Astrocyte of the spinal cord (primary cell): ENCODE results near the gene E2F2.
A peak's percentile ranks its signal among the peaks of the same experiment; 100 is the strongest.

Experiments used
- DNase-seq: peaks from one replicate; pipeline ENCODE4 v3.0.0; 2011; ENCODE audit warnings: low read depth, low spot score
- H3K4me3 ChIP-seq: 2 replicates; pipeline ENCODE4 v1.5.1; 2011; ENCODE audit warnings: low read depth, mild to moderate bottlenecking, low read length, moderate library complexity
- CTCF ChIP-seq: IDR thresholded peaks from 2 replicates; pipeline ENCODE4 v1.5.1; 2012; ENCODE audit warnings: low read depth, mild to moderate bottlenecking, low read length, inconsistent platforms
- in situ Hi-C: cut with HindIII; loops from 2 replicates; pipeline ENCODE4 v1.10.0; 2017; ENCODE audit warnings: low sequenced_read_pairs

E2F2 gene

GRCh38 chr1:23481026-23481597 lies 49.9 kb downstream of the E2F2 start:
- TF ChIP-seq CTCF: no peak
- H3K4me3 ChIP-seq: no peak overlapping the region
- no peak for DNase-seq
- in situ Hi-C loops: no loop called here

DNA sequence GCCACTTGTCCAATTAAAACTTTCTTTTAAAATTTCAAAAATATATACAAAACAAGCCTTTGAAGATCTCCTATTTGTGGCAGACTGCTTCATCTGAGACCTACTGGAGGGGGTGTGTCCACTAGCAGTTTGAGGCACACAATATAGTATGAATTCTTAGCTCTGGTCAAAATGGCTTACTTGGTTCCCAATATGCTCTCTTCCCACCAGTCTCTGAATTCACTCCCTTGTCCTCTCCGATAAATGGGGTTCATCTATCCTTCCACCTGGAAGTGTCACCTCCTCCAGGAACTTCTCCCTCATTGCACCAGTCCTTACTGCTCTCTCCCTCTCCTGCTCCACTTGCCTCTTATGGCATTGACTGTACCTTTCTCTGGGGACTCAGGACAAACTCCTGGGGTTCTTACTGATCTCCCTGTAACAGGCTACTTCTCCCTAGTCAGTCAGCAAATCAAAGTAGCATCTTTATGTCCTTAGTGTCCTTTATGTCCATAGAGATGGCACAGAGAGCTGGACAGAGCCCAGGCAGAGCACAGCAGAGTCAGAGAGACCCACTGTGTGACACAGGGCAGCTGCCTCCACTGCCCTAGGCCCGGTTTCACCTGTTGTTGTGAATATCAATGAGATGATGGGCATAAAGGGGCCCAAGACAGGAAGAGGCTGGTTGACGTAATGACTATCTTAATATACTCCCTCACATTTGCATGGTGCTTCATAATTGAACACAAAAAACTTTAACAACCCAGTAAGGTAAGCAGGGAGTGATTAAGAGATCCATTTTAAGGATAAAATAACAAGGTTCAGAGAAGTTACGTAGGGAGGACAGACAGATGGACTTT lies 50.6 kb downstream of the E2F2 start:
- DNase-seq: no peak
- no peak for TF ChIP-seq CTCF

GRCh38 chr1:23479666-23479941 lies 51.4 kb downstream of the E2F2 start:
- DNase-seq: no peak
- no peak for TF ChIP-seq CTCF
- H3K4me3 ChIP-seq: no peak overlapping the region
- in situ Hi-C loops: no loop called here

More for the DNA sequence above, 50.6 kb downstream of the E2F2 start:
- in situ Hi-C loops: no loop called here
- H3K4me3 ChIP-seq: no peak overlapping the region

DNA sequence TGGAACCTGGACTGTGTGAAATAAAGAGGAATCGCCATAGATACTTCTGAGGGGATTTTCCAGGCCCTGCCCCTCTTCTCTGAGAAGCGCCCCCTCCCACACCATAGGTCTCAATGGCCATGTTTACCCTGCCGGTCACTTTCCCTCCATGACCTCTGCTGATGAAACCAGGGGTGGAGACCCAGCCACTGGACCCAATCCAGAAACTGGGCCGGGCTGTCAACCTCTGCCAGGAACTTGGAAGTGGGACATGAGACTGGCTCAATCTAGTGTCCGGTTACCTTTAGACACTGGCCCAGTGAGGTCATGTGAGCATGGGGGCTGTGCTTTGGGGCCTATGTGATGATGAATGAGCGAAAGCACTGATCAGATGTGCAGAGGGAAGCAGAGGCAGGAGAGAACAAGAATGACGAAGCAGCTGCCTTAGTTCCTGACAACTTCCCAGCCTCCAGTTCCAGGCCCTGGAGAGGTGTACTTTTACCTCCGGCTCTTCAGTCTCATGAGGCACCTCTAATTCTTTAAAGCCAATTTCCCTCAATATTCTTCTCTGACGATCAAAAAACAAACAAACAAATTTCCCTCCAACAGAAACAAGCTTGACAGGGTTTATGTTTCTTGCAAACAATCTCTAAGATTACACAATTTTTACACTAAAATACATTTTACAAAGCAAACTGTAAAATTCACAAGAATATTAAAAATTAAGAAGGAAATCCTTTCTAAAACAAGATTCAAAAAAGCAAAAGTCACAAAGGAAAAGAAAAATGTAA lies 52.0 kb downstream of the E2F2 start:
- no peak for TF ChIP-seq CTCF
- in situ Hi-C loops: no loop called here
- peak; percentile 67 for DNase-seq
- no peak overlapping the region for H3K4me3 ChIP-seq

DNA sequence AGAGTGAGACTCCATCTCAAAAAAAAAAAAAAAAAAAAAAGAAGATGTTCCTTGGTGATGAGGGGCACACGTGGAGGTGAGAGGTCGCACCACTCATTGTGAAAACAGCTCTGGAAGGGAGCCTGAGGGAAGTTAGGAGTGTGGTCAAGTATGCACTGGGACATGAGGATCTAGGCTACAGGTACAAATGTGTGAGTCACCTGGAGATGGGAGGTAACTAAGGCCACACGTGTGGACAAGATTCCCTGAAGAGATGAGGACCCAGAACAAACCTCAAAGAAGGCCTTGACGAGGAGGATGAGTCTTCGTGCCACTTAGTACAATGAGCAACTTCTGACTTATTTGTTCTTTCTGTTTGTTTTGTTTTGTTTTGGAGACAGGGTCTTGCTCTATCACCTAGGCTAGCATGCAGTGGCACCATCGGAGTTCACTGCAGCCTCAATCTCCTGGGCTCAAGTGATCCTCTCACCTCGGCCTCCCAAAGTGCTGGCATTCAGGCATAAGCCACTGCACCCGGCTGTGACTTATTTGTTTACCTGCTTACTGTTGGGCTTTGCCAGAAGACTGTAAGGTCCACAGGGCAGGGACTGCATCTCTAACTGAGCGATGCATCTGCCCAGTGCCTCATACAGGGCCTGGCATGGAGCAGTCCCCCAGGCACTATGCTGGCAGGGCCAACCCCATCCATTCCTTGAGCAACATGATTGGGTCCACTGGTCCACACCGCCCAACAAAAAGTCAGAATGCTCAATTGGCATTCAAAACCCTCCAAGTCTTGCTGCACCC lies 53.5 kb downstream of the E2F2 start:
- in situ Hi-C loops: no loop called here

More for the DNA sequence above, 53.5 kb downstream of the E2F2 start:
- TF ChIP-seq CTCF: no peak
- H3K4me3 ChIP-seq: no peak overlapping the region
- no peak for DNase-seq
